Lower lobe of right lung (tissue), 2 donors: Measurements from ENCODE around the gene SLC25A47. TPM values are rescaled to one million over a fixed set of nuclear protein-coding genes. Genes with fewer than 3 reads are reported as not detected.
"Not testable (repeated sequence)": the region's sequence is repeated elsewhere in the genome, so short reads cannot be mapped to it uniquely, and the experiment has no call there.

ENCODE experiments used
- ATAC-seq, 2 donors: fragments of 200-7000 bp; cut with Tn5 transposase; one replicate each; pipeline ENCODE4 v1.9.1; 2020 to 2022; ENCODE audit warnings: mild to moderate bottlenecking in 2 of 2, moderate library complexity in 2 of 2
- DNase-seq: peaks from one replicate; pipeline ENCODE4 v3.0.0-alpha.2; 2020
- H3K27ac ChIP-seq: fragments of 200-600 bp; one replicate; pipeline ENCODE4 v1.8.0; 2022
- H3K27me3 ChIP-seq: fragments of 200-600 bp; one replicate; pipeline ENCODE4 v1.8.0; 2022; ENCODE audit warnings: low read depth
- H3K36me3 ChIP-seq: fragments of 200-600 bp; one replicate; pipeline ENCODE4 v1.8.0; 2022; ENCODE audit warnings: mild to moderate bottlenecking
- H3K4me1 ChIP-seq: fragments of 200-600 bp; one replicate; pipeline ENCODE4 v1.8.0; 2022
- H3K4me3 ChIP-seq: fragments of 200-600 bp; one replicate; pipeline ENCODE4 v1.8.0; 2022; ENCODE audit warnings: mild to moderate bottlenecking
- H3K9me3 ChIP-seq: fragments of 200-600 bp; one replicate; pipeline ENCODE4 v1.8.0; 2022
- CTCF ChIP-seq: fragments of 200-600 bp; IDR thresholded peaks from one replicate; pipeline ENCODE4 v1.8.0; 2022; ENCODE audit warnings: antibody characterized with exemption, mild to moderate bottlenecking
- intact Hi-C: fragments of 100-400 bp; cut with DNase I; formaldehyde crosslinking; loops from one replicate; pipeline ENCODE4 v1.11.0; 2022
- total RNA-seq: library from RNA; stranded (reverse); fragmentation: NEBNext Ultra II Directional; extraction: Animal tissue kit (Norgen Biotek cat#: 25700); gene quantifications from one replicate; pipeline ENCODE4 v1.2.1, GENCODE V29; 2021
- donor health status: DM: no; HTN: yes; CAD: no; lungs with severe emphysema.

The SLC25A47 gene
- total RNA-seq, 1 donor from 2014 or later = not detected

GRCh38 chr14:100339766-100340422 lies 16.8 kb downstream of the SLC25A47 start:
- DNase-seq (peak; percentile 20), ATAC-seq (no peak)
- Histone ChIP-seq H3K4me3 (no peak overlapping the region), H3K9me3 (no peaks in the 10 kb centered on the region), H3K36me3 (peaks cover 76% of the 10 kb centered on the region), H3K27ac (peak overlapping the region; percentile 75), H3K27me3 (no peaks in the 10 kb centered on the region), H3K4me1 (peaks cover 27% of the 10 kb centered on the region)
- no peak for TF ChIP-seq CTCF
- intact Hi-C loops = no loop called here

- Histone ChIP-seq H3K27ac (peak overlapping the region; percentile 75), H3K9me3 (no peaks in the 10 kb centered on the region), H3K36me3 (peaks cover 71% of the 10 kb centered on the region), H3K27me3 (no peaks in the 10 kb centered on the region), H3K4me3 (no peak overlapping the region), H3K4me1 (peaks cover 27% of the 10 kb centered on the region)
- ATAC-seq (no peak), DNase-seq (no peak)
- intact Hi-C loops = no loop called here
- no peak for TF ChIP-seq CTCF
Measured at GRCh38 chr14:100340423-100340813, 17.3 kb downstream of the SLC25A47 start.

GRCh38 chr14:100341301-100342031 lies 18.3 kb downstream of the SLC25A47 start:
- peak; percentile 57 for DNase-seq
- peaks cover 70% of the 10 kb centered on the region for H3K36me3 ChIP-seq
- no peaks in the 10 kb centered on the region for H3K27me3 ChIP-seq
- no peaks in the 10 kb centered on the region for H3K9me3 ChIP-seq
- H3K27ac ChIP-seq = peak overlapping the region; percentile 75
- no peak overlapping the region for H3K4me3 ChIP-seq
- intact Hi-C loops = no loop called here
- peaks cover 27% of the 10 kb centered on the region for H3K4me1 ChIP-seq
- no peak for TF ChIP-seq CTCF
- ATAC-seq = peak; percentile 89 to 90

GRCh38 chr14:100342195-100342594 lies 19.1 kb downstream of the SLC25A47 start:
- H3K36me3 ChIP-seq = peaks cover 70% of the 10 kb centered on the region
- H3K27ac ChIP-seq = peak overlapping the region; percentile 75
- no peaks in the 10 kb centered on the region for H3K27me3 ChIP-seq
- intact Hi-C loops = no loop called here
- DNase-seq (peak; percentile 38), ATAC-seq (no peak)
- H3K9me3 ChIP-seq = no peaks in the 10 kb centered on the region
- no peak for TF ChIP-seq CTCF
- peaks cover 27% of the 10 kb centered on the region for H3K4me1 ChIP-seq
- no peak overlapping the region for H3K4me3 ChIP-seq

- DNase-seq = not testable (repeated sequence)
- Histone ChIP-seq H3K36me3 (peaks cover 70% of the 10 kb centered on the region), H3K27ac (peak overlapping the region; percentile 75)
Measured at GRCh38 chr14:100342826-100343225, 19.7 kb downstream of the SLC25A47 start.

GRCh38 chr14:100344657-100345056 lies 21.5 kb downstream of the SLC25A47 start:
- DNase-seq = peak; percentile 26
- H3K36me3 ChIP-seq = peaks cover 74% of the 10 kb centered on the region
- intact Hi-C loops, H3K9me3 ChIP-seq, ATAC-seq, H3K4me3 ChIP-seq, H3K27ac ChIP-seq, H3K27me3 ChIP-seq: not testable (repeated sequence)
- peaks cover 31% of the 10 kb centered on the region for H3K4me1 ChIP-seq

More at GRCh38 chr14:100342826-100343225, 19.7 kb downstream of the SLC25A47 start:
- H3K27me3 ChIP-seq, H3K9me3 ChIP-seq, intact Hi-C loops, H3K4me3 ChIP-seq, ATAC-seq: not testable (repeated sequence)
- H3K4me1 ChIP-seq = peaks cover 27% of the 10 kb centered on the region
